A172 (cell line): ENCODE data around the gene PRRT4. TPM values are rescaled to one million over a fixed set of nuclear protein-coding genes. Genes with fewer than 3 reads are reported as not detected.

Source experiments
- total RNA-seq: library from RNA; depleted of rRNA; stranded (reverse); fragments of >200 nt; shearing (Covaris generic); gene quantifications from 2 replicates; pipeline ENCODE4 v1.2.3, GENCODE V29; 2014; rRNA removed

Gene PRRT4
- total RNA-seq, 1 experiment from 2014 or later = 1.6 TPM

Other genes with a start within 250 kb of the PRRT4 start
- not detected in 2 replicates for gene LEP, start 120.4 kb downstream of the PRRT4 start, total RNA-seq
- 15.8 and 19.3 TPM in 2 replicates for gene RBM28, start 17.8 kb downstream of the PRRT4 start, total RNA-seq
- 77.8 and 78.1 TPM in 2 replicates for gene IMPDH1, start 48.3 kb upstream of the PRRT4 start, total RNA-seq
- 9.3 and 18.2 TPM in 2 replicates for gene HILPDA, start 94.2 kb upstream of the PRRT4 start, total RNA-seq
- 37.6 and 46.4 TPM in 2 replicates for gene METTL2B, start 115.1 kb upstream of the PRRT4 start, total RNA-seq